Stimulated activated CD4-positive, alpha-beta T cell treated with anti-CD3 and anti-CD28 coated beads, Interleukin-2, amount 100 ng/mL, for 24 hours (primary cell): ENCODE results near the gene LACRT.
A peak's percentile ranks its signal among the peaks of the same experiment; 100 is the strongest.

ENCODE experiments used
- DNase-seq, 2 donors: peaks; one replicate each; pipeline ENCODE4 v3.0.0-alpha.2; 2020

Gene LACRT

GRCh38 chr12:54631988-54632728, 2.5 kb downstream of the LACRT start:
- DNase-seq = no peak

- DNase-seq = no peak
Observed at GRCh38 chr12:54631551-54631950, 3.1 kb downstream of the LACRT start.

DNA sequence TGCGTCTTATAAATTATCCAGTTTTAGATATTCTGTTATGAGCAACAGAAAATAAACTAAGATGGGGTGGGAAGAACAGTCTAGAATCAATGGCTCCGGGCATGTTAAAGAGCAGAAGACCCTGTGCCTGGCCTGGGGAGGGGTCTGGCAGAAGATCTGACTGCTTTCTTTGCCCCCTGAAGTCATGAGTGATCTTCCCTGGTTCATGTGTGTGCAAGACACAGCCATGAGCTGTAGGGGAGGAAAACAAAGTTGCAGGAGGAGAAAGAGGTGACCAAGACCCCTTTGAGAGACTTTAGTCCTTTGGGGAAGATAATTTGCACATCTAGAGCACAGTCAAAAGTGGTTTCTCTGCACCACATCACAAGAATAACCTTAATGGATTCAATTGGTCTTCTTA, 4.8 kb downstream of the LACRT start:
- no peak for DNase-seq

DNA sequence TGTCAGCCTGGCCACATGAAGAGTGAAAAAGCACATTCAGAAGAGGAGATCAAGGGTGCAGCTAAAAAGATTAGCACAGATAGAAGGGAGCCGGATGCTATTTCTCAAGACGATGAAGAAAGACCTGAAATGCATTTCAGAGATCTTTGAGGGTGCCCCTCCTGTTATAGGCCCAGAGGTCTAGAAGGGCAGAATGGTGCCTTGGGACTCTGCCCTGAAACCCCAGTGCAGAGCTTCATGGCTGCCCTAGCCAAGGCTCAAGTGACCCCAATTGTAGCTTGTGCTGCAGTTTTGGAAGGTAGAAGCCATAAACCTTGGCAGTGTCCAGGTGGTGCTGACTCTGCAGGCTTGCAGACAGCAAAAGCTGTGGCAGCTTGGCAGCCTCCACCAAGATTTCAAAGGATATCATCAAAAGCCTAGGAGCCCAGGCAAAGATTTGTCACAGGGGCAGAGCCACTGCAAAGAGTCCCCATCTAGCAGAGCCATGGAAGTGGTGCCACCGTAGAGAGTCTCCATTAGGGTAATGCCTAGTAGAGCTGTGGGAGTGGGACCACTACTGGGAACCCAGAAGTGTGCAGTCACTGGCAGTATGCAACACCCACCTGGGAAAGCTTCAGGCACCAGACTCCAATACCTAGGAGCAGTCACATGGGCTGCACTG, 6.4 kb downstream of the LACRT start:
- no peak for DNase-seq

DNA sequence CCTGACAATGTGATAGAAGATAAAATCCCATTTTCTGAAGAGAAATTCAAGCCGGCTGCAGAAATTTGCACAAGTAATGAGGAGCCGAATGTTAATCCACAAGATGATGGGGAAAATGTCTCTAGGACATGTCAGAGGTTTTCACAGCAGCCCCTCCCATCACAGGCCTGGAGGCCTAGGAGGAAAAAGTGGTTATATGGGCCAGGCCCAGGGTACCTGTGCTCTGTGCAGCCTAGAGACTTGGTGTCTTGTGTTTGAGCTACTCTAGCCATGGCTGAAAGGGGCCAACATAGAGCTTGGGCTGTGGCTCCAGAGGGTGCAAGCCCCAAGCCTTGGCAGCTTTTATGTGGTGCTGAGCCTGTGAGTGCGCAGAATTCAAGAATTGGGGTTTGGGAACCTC, 7.4 kb downstream of the LACRT start:
- no peak for DNase-seq

GRCh38 chr12:54625598-54625997, 9.1 kb downstream of the LACRT start:
- no peak for DNase-seq

GRCh38 chr12:54624315-54625279, 10.1 kb downstream of the LACRT start:
- DNase-seq = no peak

- no peak for DNase-seq
Observed at GRCh38 chr12:54622463-54623183, 12.1 kb downstream of the LACRT start.

DNA sequence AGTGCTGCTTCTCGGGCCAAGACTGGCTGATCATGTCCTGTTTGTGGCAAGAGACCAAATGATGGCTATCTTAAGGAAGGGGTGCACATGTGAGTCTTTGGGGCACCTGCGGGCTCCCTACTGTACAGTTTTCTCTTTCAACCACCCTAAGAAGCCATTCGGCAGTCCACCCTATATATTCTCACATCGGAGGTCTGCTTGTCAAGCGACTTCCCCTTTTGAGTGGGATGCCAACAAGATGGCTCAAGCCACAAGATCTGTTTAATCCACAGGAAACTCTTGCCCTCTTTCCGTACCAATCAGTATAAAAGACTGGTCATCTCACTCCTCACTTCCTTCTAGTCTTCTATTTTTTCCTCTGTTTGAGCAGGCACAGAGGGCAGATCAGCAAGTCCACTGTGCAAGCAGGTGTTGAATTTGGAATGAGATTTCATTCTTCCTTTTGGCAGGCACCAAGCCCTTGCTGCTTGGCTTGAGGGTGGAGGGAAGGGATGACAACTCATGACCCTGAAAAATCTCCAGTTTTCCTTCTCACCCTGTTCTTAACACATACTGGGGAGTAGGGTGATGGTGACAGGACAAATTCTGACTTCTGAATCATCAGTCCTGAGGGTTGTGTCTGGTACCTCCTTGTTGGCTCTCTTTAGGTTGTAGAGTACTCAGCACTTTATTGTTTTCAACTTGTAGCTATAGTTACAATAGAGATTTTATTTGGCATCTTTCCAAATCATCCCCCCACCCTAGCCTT, 17.6 kb downstream of the LACRT start:
- no peak for DNase-seq

- no peak for DNase-seq
Observed at GRCh38 chr12:54612225-54612750, 22.4 kb downstream of the LACRT start.

- DNase-seq = no peak
Observed at GRCh38 chr12:54611715-54612149, 23.0 kb downstream of the LACRT start.

- DNase-seq = no peak
Observed at GRCh38 chr12:54608769-54609168, 25.9 kb downstream of the LACRT start.

DNA sequence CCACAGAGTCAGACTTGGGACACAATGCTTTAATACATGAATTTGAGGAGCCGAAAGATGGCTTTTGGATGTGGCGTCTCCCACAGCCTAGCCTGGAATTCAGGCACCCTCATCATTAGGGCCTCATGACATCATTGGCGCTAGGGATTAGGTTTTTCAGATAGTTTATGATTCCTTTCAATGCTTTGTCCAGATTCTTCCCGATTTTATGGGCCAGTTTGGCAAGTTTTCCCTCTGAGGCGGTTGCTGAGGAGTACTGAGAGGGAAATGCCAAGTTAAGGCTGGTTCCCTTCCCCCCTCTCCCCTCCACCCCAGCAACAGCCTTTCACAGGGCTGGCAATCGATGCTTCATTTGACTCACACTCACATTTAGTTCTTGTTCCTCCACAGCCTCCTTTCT, 26.5 kb downstream of the LACRT start:
- no peak for DNase-seq

- no peak for DNase-seq
Observed at GRCh38 chr12:54606556-54606955, 28.1 kb downstream of the LACRT start.

- no peak for DNase-seq
Observed at GRCh38 chr12:54605138-54605970, 29.3 kb downstream of the LACRT start.

DNA sequence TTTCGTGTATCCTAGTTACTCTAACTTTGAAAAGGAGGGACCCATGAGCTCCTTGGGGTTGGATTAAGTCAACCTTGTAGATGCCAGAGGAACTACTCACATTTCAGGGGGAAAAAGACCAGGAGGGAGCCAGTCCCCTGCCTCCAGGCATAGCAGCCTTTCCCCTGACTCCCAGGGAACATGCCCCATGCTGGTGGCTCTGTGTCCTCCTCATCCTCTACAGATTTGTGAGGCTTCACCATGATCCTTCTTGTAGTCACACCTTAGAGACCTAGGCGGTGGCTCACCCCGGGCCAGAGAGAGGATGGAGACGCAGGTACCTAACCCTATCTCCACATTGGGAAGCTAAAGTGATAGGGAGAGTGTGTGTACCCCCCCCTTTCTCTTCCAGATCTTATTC, 30.3 kb downstream of the LACRT start:
- no peak for DNase-seq

DNA sequence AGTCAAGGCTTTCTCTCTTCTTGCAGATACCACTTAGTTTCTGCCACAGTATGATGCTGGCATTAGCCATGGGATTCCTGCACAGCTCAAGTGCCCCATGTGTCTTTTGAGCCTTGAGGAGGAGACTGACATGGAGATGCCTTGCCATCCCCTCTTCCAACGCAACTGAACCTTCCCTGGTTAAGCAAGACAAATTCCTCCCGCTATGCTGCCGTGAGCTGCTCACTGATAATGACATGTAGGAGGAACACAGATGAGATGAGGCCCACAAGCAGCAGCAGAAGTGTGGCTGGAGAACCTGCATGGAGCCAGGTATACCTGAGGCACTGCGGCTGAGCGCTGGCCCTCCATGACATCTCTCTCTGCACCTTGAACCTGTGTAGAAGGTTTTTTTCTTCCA, 30.8 kb downstream of the LACRT start:
- DNase-seq = no peak

GRCh38 chr12:54603173-54603814, 31.4 kb downstream of the LACRT start:
- DNase-seq = peak; percentile 69

- no peak for DNase-seq
Observed at GRCh38 chr12:54602661-54603060, 32.0 kb downstream of the LACRT start.

DNA sequence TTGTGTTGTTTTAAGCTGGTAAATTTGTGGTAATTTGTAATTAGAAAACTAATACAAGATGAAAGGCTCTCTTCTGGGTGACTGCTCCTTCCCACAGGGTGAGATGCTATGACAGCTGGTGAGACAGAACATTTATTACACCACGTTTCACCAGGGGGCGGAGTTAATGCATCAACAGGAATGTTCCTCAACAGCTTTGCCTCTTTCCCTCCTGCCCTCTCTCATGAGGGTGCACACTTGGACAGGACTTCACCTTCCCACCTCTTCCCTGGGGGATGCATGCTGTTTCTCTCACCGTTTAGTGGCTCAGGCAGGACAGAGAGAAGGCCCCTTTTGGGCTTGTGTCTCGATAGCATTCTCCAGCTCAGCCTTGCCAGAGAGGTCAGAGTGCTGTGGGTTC, 32.9 kb downstream of the LACRT start:
- no peak for DNase-seq
